Fibroblast of lung (primary cell): Measurements from ENCODE around the gene BAG1.

ENCODE experiments used
- EZH2 ChIP-seq: IDR thresholded peaks from 2 replicates; pipeline ENCODE4 v1.5.1; 2012; ENCODE audit warnings: low read length, control low read depth, mild to moderate bottlenecking; ENCODE audit errors: missing control alignments
- TF ChIP-seq, protein P1 (sequence below), 2 donors: IDR thresholded peaks in 1 of 2; conservative IDR thresholded peaks in 1 of 2; 1 replicate in 1 of 2; 2 replicates in 1 of 2; pipeline ENCODE4 v1.5.1; 2011 to 2012; ENCODE audit warnings: low read length in 2 of 2, control low read depth in 1 of 2, inconsistent platforms in 1 of 2, low read depth in 1 of 2, mild to moderate bottlenecking in 1 of 2

DNA sequence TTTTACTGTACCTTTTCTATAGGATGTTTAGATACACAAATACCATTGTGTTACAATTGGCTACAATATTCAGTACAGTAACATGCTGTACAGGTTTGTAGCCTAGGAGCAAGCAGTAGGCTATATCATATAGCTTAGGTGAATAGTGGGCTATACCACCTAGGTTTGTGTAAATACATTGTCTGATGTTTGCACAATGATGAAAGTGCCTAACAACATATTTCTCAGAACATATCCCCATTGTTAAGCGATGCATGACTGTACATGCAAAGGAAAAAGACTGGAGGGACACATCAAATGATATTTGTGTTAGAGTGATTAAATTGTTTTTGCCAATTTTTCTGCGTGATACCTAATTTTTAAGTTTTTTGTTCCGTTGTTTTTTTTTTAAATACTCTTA lies 5.6 kb upstream of the BAG1 start:
- TF ChIP-seq, protein P1, sequence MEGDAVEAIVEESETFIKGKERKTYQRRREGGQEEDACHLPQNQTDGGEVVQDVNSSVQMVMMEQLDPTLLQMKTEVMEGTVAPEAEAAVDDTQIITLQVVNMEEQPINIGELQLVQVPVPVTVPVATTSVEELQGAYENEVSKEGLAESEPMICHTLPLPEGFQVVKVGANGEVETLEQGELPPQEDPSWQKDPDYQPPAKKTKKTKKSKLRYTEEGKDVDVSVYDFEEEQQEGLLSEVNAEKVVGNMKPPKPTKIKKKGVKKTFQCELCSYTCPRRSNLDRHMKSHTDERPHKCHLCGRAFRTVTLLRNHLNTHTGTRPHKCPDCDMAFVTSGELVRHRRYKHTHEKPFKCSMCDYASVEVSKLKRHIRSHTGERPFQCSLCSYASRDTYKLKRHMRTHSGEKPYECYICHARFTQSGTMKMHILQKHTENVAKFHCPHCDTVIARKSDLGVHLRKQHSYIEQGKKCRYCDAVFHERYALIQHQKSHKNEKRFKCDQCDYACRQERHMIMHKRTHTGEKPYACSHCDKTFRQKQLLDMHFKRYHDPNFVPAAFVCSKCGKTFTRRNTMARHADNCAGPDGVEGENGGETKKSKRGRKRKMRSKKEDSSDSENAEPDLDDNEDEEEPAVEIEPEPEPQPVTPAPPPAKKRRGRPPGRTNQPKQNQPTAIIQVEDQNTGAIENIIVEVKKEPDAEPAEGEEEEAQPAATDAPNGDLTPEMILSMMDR (conservative IDR thresholded peaks at IDR 0.05 in 1 of 2, IDR thresholded peaks at IDR 0.05 in 1 of 2; ENCODE audit: low read depth in 1 of 2, low read length in 2 of 2) = no peak
- no peak for TF ChIP-seq EZH2
